HG03469 (cell line): ENCODE results near the gene ZNF217.
"Not testable (repeated sequence)": the region's sequence is repeated elsewhere in the genome, so short reads cannot be mapped to it uniquely, and the experiment has no call there.

ENCODE experiments used
- ATAC-seq: cut with Tn5 transposase; IDR thresholded peaks from one replicate; pipeline ENCODE4 v1.9.1; 2021; ENCODE audit warnings: mild to moderate bottlenecking, moderate library complexity, moderate number of reproducible peaks; ENCODE audit not compliant: unreplicated experiment

The ZNF217 gene

DNA sequence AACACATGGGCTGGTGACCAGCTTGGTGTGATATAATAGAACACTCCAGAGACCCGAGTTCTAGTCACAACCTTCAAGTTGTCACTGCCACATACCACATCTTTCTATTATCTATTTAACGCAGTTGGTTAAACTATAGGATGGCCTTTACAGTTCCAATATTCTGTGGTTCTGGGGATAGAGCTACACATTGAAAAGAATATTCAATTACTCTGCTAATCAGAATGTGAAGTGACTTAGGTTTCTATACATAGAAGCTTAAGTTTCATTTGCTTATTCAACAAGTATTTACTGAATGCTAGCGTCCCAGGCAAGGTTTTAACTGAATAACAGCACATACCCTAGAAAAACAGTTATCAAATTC, 9.1 kb downstream of the ZNF217 start:
- ATAC-seq: not testable (repeated sequence)

DNA sequence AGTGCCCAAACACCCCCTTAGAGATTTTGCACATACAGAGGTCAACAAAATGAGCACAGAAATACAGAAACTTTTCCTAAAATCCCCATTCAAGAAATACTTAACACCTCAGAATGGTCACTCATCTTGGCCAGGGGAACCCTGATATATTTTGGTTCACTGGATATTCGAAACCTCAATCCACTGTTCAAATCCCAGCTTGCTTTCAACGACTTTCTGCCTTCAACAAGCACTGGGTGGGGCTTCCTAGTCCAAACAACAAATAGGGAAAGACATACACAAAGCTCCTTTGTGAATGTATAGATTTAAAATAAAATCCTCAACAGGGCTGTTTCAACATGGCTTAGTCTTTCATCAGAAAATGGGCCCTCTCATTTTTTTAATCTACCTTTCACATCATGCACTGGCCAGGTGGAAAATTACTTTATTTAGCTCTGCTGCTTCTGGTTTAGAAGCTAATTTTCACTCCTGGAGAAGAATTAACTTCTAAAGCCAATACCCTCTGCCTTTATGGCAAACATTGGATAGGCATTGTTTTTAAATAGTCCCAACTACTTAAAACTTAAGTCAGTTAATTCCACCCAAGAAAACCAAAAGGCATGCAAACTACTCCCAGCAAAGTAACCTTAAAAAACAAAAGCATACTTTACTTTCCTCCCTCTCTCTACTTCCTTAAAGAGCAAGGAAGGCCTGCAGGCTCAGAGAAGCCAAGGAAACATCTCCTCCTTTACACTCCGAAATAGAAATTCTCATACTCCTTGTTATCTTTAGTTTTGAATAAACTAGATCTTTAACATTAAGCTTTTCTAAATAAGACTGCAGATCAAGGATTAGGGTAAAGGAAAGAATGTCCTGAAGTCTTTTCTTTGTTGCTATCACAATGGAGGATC, 9.7 kb downstream of the ZNF217 start:
- ATAC-seq: not testable (repeated sequence)

DNA sequence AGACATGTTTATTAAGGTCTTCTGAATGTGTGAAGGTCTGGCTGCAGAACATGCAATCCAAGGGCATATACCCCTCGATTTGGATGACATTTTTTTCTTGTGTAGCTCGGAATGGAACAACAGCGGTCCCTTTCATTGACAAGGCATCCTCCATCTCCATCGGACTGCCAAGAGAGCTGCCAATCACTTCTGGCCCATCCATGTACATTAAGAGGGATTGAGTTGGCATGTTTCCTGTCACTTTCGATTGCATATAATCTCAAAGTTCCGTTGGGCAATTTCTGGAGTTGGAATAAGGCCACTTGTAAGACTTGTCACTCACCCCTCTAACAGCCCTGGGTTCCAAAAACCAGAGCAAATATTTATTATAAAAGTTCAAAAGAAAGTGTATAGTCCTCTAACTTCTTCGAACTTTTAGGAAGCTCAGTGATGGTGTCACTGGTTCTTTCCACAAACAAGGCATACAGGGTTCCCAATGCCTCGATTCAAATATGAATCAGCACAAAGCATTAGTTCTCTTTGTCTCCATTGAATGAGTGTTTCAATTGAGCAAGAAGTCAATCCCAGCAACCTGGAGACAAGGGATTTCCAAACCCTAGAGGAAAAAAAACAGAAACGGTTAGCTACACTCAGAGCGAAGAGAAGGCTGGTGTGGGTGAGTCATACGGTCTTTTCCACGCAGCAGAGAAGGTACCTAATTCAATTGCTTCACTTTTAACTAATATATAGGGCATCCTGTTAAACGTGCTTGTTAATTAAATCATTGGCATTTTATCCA, 10.9 kb downstream of the ZNF217 start:
- ATAC-seq: no peak

DNA sequence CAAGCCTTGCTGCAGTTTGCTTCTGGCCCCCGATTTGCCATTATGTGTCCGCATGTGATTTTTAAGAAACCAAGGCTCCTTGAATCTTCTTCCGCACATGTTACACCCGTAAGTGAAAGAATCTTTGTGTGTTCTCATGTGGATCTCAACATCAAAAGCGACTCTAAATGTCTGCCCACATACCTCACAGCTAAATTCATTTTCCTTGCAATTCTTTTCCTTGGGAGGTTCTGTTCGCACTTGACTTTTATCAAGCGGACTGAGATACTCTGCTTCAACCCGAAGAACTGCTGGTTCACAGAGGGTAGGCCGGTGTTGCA, 11.4 kb downstream of the ZNF217 start:
- ATAC-seq: no peak

DNA sequence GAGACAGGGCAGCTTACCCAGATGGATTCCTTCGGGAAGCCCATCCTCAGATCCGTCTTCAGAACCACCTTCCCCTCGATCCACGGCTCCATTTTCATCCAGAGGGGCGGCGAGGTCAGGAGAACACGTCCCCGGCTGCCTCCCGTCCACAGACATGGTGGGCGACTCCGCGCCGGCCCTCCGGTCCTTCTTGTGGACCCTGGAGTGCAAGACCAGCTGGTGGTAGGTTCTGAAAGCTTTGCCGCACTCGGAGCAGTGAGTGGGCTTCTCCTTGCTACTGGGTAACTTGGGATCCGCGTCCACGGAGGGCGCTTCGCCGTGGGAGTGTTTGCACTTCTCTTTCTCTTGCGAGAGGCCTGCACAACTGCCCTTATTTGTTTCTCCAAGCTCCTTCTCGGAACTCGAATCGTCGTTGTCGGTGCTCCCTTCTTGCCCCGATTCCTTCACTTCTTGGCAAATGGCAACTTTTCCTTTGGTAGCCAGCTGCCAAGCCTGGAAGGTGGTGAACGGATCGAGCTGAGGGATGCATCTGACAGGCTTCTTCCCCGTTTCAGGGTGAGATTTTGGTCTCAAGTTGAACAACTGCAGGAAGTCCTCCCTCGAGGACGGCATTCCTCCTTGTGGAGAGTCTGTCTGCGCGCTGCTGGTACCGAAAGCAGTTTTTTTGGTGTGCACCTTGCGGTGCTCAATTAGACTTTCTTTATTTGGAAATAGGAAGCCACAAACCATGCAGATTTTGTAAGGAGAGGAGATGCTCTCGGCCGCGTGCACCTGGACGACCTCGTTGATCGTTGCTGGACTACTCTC, 12.0 kb downstream of the ZNF217 start:
- no peak for ATAC-seq

DNA sequence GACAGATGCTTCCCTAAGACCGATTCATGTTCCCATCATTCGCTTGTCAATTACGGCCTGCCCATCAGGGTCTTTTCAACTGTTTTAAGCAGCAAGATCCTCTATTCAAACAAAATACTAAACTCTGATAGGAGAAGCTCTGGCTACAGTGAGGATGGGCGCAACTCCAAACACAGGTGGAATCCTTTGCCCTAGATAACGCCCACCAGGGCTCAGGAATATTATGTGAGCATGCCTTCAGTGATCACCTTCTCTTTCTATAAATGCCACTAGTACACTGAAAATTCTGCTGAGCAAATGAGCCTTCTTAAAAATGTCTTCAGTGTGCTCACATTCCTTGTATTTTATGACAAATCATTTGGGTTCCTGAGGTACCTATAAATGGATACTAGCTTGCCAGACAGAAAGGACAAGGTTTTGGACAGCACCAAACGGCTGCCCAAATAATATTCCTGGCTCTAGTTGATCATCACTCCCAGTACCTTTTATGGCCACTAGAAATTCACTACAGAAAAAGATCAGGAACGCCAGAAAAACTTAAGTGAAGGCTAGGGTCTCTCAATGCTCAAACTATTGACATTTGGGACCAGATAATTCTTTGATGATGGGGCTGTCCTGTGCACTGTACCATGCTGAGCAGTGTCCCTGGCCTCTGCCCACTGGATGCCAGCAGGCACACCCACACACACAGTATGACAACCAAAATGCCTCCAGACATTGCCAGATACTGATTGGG, 13.1 kb downstream of the ZNF217 start:
- no peak for ATAC-seq

DNA sequence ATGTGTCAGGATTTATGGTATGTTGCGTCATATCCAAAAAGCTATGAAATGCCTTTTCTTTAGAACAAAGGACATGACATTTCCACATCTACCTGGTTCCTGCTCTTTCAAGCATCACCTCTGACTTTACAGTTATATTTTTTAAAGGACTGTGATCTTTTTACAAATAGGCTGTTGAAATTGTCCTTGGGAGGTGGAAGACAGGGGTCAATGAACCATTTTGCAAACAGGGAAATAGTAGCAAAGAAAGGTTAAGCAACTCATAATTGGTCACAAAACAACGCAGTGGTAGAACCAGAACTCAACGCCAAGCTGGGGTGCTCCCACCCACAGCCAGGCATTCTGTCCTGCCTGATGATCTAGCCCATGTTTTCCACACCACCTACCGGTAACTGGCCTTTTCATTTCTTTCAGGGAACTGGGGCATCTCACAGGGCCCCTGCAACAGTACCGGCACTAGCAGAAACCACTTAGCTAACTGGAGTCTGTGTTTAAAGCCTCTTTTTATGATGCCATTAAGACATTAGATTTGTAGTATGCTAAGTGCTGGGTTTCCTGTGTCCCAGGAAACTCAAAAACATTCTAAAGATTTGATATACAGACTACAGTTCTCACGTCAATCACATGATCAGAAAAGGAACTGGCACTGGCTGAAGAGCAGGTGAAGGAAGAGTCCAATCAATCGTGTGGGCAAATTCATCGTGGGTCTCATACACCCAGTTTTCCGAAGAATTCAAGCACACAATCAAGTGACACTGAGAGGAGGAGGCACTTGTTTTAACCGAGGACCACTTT, 13.9 kb downstream of the ZNF217 start:
- ATAC-seq: no peak

DNA sequence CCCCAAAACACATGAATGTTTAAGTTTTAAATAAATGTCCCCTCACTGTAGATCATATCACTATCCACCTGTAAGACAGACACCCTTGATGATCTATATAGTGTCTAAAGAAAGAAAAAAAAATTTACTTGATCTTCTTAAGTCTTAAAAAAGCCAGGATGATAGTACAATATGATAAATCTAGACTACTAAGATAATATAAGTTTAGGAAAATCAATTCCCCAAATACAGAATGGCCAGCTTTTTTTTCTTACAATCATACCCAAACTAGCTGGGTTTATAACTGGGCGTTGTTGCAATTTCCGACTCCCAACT, 14.4 kb downstream of the ZNF217 start:
- ATAC-seq: no peak

DNA sequence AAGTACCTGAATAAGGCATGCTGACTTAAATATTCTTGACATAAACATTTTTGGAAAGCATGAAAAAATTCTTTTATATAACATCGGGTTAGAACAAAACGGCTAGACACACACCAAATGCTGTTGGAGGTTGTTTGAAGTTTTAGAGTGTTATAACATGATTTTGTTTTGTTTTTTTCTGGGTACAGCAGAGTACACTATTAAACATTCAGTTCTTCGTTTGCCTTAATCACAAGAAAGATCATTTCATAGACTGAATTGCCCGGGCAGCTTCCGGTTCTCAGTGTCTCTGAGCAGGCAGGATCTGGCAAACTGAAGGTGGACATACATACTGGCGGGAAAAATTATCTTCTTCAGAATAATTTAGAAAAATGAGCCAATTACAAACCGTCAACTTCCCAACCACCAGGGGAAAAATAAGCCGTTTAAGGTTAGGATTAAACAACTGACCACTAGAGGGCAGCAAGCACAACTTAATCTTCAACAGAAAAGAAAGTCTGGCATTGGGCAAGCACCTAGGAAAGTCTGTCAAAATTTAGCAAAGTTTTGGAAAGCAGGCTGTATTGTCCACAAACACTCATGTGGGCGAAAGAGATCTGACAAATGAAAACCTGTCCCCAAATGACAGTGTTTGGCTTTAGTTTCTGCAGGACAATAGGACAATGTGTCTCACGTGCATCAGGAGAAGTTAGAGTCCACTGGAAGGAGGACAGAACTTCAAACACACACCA, 15.0 kb downstream of the ZNF217 start:
- ATAC-seq: no peak

DNA sequence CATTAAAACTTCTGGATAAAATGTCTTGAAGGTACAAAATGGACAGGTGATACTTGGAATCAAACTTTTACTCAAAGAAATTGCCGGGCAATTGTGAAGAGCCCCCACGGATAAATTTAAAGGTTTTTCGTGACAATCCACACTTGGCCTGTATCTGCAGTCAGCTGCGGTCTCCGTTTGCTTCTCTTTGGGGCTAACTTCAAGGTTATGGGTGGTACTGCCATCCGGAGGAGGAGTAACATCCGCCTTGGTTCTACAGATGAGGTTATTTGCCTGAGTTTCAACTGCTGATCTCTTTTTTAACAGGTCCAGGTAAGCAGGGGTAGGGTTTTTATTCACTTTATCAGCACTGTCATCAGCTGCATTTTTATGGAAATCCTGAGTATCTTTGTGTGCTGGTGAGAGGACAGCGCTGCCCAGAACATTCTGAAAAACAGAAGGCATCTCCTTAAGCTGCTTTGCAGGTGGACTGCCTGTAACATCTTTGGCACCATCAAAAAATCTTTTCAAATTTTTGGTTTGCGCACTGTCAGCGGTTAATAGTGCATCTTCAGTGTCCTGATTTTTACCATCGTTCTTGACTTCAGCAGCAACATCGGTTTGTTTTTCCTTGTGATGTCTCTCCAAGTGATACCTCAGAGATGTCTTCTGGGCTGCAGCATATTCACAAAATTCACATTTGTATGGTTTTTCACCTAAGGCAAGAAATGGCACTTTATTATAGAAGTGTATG, 16.9 kb downstream of the ZNF217 start:
- ATAC-seq: no peak

DNA sequence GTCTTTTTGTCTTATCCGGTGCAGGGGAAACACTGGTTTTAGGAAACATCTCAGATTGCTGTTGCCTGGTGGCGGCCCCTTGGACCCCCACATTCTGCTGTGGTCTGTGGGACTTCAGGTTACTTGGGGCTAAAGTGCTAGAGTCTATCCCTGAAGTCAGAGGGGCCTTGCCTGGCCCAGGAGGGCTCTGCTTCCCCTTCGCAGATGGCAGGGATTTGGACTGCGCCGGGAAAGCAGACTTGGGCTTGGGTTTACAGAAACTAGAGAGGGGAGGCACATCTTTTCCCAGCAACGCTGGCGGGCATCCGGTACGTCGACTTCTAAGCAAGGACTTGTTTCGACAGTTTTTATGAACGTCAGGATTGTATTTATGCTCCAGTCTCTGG, 17.5 kb downstream of the ZNF217 start:
- ATAC-seq: no peak

DNA sequence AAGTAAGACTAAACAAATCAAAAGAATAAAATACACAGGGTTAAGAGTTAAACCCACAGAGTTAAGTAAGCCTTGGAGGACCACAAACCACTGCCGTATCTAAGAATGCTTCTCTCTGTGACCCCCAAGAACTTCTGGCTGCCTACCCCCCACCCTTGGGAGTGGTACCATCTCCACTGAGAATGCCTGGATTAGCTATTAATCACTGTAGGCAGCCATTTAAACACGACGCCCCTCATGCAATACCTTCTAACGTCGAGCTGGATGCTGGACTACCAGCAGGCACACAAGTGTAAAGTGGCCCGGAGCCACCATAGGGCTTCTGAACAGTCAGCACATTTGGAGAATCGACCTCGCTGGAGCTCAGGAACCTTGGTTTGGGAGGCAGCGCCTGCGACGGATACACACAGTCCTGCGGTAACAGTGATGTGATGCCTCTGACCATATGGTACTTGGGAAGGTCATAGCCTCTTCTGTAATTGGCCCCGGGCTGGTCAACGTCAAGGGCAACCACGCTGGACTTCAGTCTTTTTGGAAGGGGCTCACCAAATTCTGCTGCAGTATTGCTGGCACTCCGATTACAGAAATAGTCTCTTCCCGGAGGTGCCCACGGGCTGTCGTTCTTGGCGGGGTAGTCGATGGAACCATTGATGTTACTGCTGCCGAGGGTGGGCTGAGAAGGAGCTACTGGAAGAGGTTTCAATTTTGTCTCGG, 18.0 kb downstream of the ZNF217 start:
- ATAC-seq: no peak

DNA sequence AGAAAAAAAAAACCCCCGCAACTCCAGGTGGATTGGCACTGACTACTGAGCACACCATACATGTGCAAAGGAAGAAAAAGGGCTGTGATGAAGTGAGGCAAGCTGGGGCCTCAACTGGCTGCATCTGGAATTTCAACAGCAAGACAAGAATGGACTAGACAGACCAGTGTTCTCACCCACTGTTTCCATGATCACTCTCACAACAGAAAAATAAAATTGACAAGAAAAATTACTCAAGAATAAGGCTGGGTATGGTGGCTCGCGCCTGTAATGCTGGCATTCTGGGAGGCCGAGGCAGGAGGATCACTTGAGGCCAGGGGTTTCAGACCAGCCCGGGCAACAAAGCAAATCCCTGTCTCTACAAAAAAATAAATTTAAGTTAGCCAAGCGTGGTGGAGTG, 18.8 kb downstream of the ZNF217 start:
- ATAC-seq: no peak

DNA sequence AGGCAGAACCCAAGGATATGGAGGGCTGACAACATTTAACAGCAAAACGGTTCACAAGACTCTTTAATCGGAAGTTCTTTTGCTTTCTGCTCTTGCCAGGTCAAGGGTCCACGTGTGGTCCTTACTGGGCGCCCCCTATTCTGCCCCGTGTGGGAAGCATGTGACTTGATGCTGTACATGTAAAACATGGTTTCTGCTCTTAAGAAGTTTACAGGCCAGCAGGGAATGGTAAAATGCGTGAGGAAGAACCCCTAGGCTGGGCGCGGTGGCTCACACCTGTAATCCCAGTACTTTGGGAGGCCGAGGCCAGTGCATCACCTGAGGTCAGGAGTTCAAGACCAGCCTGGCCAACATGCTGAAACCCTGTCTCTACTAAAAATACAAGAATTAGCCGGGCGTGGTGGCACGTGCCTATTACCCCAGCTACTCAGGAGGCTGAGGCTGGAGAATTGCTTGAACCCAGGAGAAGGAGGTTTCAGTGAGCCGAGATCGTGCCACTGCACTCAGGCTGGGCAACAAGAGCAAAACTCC, 19.3 kb downstream of the ZNF217 start:
- no peak for ATAC-seq

DNA sequence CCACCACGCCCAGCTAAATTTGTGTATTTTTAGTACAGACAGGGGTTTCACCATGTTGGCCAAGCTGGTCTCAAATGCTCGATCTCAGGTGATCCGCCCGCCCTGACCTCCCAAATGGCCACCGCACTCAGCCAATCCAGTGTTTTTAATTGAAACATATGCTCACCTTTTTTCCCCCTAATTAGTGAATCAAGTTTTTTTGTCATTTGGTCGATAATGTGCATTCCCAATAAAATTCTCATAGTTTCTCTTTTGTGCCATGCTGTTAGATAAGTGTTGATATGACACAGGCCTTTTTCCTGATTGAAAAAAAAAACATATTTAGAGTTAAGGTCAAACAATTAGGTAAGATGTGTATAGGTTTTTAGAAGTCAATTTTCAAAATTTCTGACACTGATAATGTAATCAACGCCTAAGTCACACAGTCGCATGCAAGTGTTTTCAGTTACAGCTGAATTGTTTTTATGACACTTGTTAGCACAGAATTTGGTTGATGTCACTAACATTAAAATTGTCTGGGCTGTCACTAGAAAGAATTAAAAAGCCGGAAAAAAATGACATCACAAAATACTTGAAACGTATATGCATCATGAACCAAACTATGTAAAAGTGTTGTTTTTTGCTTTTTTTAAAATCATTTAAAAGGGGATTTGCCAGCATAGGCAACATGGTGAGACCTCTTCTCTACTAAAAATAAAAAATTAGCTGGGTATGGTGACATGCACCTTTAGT, 21.9 kb downstream of the ZNF217 start:
- no peak for ATAC-seq

DNA sequence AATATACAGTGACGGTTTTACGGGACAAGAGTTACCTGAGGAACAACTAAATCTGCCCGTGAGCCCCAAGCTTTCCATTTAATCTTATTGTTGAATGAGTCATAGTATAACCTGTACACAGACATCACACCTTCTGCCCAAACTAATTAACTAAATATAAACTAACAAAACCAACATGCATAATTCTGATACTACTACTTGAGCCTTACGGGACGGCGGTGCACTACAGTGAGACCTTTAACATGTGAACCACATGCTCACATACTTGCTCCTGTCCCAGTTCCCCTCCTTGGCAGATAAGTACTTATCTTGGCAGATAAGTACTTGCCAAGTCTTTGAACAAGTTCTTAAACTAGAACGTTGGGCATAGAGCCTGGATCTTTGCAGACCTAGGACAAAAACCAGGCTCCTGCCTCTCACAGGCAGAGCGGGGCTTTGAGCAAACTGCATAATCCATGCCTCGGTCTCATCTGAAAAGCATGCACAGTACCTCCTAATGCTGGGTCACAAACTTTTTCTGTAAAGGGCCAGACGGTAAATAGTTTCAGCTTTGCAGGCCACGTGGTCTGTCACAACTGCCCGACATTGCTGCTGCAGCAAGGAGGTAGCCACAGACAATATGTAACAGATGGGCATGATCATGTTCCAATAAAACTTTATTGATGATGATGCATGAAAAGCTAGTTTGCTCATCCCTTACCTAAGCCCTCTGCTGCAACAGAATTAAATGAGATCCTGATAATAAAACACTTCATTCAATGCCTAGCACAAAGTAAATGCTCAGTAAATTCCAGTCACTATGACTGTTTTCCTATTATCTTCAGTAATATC, 23.0 kb downstream of the ZNF217 start:
- no peak for ATAC-seq
